Stimulated activated CD4-positive, alpha-beta T cell treated with anti-CD3 and anti-CD28 coated beads, Interleukin-1b, Interleukin-23, amount 100 ng/mL, for 24 hours (primary cell): ENCODE results near the gene BBS1.
A peak's percentile ranks its signal among the peaks of the same experiment; 100 is the strongest.
"Not testable (repeated sequence)": the region's sequence is repeated elsewhere in the genome, so short reads cannot be mapped to it uniquely, and the experiment has no call there.

Source experiments
- DNase-seq, 4 experiments: peaks; one replicate each; pipeline ENCODE4 v3.0.0-alpha.2; 2020; ENCODE audit warnings: low read depth in 4 of 4, low spot score in 1 of 4

The BBS1 gene

GRCh38 chr11:66570079-66570849, 59.8 kb downstream of the BBS1 start:
- no peak for DNase-seq

GRCh38 chr11:66570850-66571180, 60.4 kb downstream of the BBS1 start:
- DNase-seq: no peak

- DNase-seq: peak; percentile 71 to 80 (median 76)
Measured at GRCh38 chr11:66579017-66579606, 68.7 kb downstream of the BBS1 start.

- no peak for DNase-seq
Measured at GRCh38 chr11:66580803-66581202, 70.4 kb downstream of the BBS1 start.

GRCh38 chr11:66581261-66581660, 70.8 kb downstream of the BBS1 start:
- no peak for DNase-seq

- DNase-seq: not testable (repeated sequence)
Measured at GRCh38 chr11:66582565-66583147, 72.2 kb downstream of the BBS1 start.
